NCI-H1048 (cell line): ENCODE data around the gene USP43.
A peak's percentile ranks its signal among the peaks of the same experiment; 100 is the strongest.

ENCODE experiments used
- DNase-seq: peaks from one replicate; lab custom pipeline; 2025; lab: John Stamatoyannopoulos, UW

The USP43 gene

GRCh38 chr17:9703781-9704082, 58.4 kb downstream of the USP43 start:
- no peak for DNase-seq

GRCh38 chr17:9705745-9706144, 60.4 kb downstream of the USP43 start:
- DNase-seq = no peak

DNA sequence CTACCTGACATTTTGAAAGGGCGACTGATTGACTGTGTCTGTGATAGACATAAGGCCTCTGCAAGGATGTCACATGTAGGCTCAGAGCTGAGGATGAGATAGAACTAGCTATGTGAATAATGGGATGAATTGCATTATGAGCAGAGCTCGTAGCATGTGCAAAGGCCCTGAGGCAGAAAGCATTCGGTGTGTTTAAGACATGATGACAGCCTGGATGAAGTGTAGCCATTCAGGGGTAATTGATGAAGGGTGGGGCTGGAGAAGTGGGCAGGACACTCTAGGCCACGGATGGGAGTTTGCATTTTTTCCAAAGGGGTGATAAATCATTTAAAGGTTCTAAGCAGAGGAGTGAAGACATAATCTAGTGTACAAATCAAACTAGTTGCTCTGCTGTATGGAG, 62.6 kb downstream of the USP43 start:
- DNase-seq = no peak

DNA sequence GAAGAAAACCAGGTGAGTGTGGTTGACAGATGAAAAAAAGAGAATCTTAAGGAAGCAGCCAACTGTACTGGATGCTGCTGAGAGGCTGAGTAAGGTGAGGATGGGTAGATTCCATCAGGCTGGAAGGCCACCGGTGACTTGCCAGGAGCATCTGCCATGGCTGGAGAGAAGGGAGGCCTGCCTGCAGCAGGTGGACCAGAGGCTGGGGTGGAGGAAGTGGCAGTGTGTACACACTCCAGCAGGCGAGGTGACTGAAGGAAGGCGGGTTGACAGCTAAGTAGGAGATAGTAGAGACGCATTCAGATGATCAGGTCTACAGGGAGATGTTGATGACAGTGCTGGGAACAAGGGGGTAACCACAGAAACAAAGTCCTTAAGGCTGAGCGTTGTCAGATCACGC, 69.5 kb downstream of the USP43 start:
- no peak for DNase-seq

GRCh38 chr17:9715503-9716016, 70.2 kb downstream of the USP43 start:
- no peak for DNase-seq

GRCh38 chr17:9725575-9725974, 80.3 kb downstream of the USP43 start:
- no peak for DNase-seq

GRCh38 chr17:9726291-9726690, 81.0 kb downstream of the USP43 start:
- DNase-seq = no peak

DNA sequence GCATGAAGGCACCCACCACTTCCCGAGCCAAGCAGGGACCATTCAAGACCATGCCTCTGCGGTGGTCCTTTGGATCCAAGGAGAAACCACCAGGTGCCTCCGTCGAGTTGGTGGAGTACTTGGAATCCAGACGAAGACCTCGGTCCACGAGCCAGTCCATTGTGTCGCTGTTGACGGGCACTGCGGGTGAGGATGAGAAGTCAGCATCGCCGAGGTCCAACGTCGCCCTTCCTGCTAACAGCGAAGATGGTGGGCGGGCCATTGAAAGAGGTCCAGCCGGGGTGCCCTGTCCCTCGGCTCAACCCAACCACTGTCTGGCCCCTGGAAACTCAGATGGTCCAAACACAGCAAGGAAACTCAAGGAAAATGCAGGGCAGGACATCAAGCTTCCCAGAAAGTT, 82.7 kb downstream of the USP43 start:
- DNase-seq = no peak

DNA sequence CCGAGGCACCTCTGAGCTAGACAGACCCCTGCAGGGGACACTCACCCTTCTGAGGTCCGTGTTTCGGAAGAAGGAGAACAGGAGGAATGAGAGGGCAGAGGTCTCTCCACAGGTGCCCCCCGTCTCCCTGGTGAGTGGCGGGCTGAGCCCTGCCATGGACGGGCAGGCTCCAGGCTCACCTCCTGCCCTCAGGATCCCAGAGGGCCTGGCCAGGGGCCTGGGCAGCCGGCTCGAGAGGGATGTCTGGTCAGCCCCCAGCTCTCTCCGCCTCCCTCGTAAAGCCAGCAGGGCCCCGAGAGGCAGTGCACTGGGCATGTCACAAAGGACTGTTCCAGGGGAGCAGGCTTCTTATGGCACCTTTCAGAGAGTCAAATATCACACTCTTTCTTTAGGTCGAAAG, 83.2 kb downstream of the USP43 start:
- no peak for DNase-seq

DNA sequence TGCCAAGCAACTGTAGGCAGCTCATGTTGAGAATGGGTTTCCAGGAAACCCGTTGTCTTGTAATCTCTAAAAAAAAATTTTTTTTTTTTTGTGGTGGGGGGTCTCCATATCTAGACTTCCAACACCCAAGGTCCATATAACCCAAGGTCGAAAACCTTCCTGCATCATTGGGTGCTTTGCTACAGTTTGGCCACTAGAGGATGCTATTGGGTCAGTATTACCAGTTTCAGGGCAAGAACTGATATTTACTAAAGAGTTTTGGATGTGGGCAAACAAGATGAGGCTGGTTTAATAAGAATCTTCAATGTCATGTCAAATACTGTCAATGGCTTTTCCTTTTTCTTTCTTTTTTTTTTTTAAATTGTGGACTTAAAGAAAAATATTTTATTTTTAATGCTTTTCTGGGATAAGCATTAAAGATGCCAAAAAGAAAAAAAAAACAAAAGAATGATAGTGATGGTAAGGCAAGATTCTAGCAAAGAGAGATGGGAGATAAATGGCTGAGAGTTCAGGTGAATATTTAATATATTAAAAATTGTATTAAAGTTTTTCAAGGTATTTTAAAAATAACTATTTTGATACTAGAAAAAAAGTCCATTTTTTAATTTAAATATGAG, 83.8 kb downstream of the USP43 start:
- DNase-seq = peak; percentile 24

DNA sequence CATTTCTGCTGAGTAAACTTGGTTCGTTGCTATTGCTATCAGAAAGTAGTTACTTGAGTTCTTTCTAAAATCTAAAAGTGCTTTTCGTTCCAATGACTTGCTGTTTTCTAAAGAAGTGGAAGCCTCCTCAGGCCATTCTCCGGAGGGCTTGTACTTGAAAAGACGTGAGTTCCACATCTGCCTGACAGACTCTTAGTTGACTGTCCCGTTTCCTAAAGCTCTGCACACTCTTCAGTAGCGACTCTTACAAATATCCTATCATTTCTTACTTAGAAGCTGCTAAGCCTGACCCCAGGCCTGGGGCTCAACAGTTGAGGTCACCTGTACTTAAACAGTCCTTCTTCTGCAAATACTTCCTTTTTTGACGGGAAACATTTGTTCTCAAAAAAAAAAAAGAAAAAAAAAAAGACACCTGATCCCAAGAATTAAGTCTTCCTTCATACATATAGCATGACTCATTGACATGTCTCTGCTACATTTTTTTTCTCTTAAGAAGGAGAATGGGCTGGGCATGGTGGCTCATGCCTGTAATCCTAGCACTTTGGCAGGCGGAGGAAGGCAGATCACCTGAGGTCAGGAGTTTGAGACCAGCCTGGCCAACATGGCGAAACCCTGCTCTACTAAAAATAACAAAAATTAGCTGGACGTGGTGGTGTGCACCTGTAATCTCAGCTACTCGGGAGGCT, 84.6 kb downstream of the USP43 start:
- DNase-seq = no peak

DNA sequence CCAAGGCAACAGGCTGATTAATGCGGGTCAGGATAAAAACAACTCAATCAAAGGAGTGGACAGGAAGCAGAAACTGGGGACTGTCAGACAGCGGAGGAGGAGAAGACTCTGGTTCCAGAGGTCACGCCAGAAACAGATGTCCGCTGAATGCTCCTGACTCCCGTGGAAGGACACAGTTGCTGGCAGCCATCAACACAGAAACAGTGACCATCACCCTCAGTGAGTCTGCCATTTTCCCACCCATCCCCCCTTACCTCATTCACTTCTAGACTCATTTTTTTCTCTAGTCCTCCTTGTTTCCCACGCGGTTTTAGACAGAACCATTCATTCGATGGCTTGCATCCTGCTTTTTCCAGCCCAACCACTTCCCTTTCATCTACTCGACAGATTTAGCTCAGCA, 105.2 kb downstream of the USP43 start:
- no peak for DNase-seq

DNA sequence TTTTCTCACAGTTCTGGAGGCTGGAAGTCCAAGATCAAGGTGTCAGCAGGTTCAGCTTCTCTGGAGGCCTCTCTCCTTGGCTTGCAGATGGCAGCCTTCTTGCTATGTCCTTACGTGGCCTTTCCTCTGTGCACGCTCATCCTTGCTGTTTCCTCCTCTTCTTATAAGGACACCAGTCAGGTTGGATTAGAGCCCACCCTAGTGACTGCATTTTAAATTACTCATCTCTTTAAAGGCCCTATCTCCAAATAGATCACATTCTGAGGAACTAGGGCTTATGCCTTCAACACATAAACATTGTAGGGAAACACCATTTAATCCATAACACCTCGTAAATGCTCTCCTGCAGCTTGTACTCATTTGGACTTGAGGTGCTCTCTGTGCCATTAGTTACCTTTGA, 109.8 kb downstream of the USP43 start:
- DNase-seq = no peak

- DNase-seq = no peak
Observed at GRCh38 chr17:9760266-9760665, 114.9 kb downstream of the USP43 start.

- no peak for DNase-seq
Observed at GRCh38 chr17:9763643-9764042, 118.3 kb downstream of the USP43 start.

DNA sequence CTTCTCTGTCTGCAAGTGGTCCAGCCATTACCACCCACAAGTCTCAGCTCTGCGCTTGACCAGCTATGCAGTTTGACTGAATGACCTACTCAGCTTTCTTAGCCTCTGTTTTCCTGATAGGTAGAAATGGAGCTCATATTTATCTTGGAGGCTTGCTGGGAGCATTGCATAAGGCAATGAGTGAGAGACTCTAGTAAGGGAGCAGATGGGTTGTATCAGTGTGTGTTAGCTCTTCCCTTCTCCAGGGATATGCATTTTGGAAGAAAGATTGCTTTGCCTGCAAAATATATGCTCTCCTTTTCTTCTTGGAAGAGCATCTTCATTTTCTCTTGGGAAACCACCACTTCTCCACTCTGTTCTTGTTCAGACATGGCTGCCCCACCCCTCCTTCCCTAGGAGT, 120.0 kb downstream of the USP43 start:
- no peak for DNase-seq

- DNase-seq = no peak
Observed at GRCh38 chr17:9766970-9767369, 121.7 kb downstream of the USP43 start.

GRCh38 chr17:9767432-9767991, 122.2 kb downstream of the USP43 start:
- DNase-seq = no peak

DNA sequence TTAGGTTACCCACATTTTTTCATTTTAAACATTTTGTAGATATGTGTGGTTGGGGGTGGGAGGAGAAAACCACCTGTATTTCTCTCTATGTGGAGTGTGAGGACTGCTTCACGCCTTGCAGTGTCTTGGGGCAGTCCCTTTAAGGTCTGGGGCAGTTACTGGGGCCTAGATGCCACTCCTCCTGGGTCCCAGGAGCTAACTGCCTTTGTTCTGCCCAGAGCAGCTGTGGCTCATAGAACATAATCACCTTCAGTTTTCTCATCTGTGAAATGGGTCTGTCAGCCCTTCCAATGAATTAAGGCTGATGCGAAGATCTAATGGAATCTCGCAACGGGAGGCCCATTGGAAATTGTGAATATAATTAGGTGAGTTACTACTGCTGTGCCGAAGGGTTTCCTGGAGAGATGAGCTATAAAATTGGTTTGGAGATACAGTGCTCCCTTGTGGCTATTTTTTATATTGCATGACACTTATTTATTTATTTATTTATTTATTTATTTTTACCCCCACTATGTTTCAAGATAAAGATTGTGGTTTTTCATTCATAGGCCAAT, 123.1 kb downstream of the USP43 start:
- no peak for DNase-seq

GRCh38 chr17:9769036-9769695, 123.8 kb downstream of the USP43 start:
- no peak for DNase-seq

GRCh38 chr17:9771465-9771864, 126.1 kb downstream of the USP43 start:
- DNase-seq = no peak

DNA sequence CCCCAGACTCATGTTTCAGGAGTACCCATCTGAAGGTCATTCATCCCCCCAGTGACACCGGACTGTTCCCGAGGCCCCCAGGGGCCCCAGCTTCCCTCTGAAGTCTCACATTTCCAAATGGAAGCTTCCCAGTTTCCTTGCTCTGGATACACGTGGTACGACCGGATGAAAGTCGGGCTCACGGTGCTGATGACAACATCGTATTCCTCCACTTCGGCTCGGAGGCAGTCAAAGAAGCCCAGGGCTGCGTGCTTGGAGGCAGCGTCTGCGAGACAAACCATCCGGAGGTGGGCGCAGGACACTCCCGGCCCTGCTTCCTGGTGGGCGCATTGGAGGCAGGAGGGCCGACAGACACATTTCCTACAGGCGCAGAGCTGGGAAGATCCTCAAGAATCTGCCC, 127.3 kb downstream of the USP43 start:
- no peak for DNase-seq

- no peak for DNase-seq
Observed at GRCh38 chr17:9776911-9777310, 131.6 kb downstream of the USP43 start.
